Activated T-cell treated with anti-CD3 and anti-CD28 coated beads for 4 hours (primary cell): ENCODE data around the gene ZNF814.
A peak's percentile ranks its signal among the peaks of the same experiment; 100 is the strongest.
"Not testable (repeated sequence)": the region's sequence is repeated elsewhere in the genome, so short reads cannot be mapped to it uniquely, and the experiment has no call there.

Source experiments
- DNase-seq: peaks from one replicate; pipeline ENCODE4 v3.0.0-alpha.2; 2020

The ZNF814 gene

GRCh38 chr19:57815247-57816075 is 73.4 kb downstream of the ZNF814 start:
- DNase-seq: no peak

DNA sequence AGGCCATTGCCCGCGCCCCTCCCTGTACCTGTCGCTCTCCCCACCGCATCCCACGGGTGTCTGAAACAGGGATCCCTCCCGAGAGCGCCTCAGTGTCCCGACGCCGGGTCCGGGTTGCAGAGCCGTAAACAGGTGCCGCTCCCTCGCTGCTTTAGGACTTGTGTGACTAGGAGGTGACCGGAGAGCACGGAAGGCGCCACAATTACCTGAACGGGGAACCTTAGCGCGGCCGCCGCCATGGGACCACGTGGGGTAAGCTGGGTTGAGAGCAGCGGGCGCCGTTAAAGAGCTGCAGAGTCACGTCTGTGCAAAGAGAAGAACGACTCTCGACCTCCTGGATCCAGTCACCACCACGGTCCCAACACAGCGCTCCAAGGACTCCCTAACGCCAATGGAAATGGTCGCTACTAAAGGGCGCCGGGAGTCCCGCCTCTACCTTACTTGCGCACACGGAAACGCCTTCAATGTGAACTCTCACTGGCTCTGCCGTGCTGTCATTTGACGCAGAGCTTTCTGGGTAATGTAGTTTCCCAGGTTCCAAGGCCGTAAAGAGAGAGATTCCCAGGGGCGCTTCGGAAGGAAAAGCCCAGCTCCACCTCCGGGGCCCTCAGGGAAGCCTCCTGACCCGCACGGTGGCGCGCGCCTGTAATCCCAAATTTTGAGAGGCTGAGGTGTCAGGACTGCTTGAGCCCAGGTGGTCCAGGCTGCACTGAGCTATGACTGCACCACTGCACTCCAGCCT is 74.2 kb downstream of the ZNF814 start, which contains the start of gene ZNF552:
TSS of gene ZNF552 (minus strand) at position 409 of the 742 bp plus-strand sequence. CDS start at position 239, 170 bp downstream.
- peak; percentile 58 for DNase-seq

GRCh38 chr19:57813919-57814504 is 74.8 kb downstream of the ZNF814 start:
- no peak for DNase-seq

GRCh38 chr19:57812975-57813820 is 75.6 kb downstream of the ZNF814 start:
- DNase-seq: not testable (repeated sequence)

DNA sequence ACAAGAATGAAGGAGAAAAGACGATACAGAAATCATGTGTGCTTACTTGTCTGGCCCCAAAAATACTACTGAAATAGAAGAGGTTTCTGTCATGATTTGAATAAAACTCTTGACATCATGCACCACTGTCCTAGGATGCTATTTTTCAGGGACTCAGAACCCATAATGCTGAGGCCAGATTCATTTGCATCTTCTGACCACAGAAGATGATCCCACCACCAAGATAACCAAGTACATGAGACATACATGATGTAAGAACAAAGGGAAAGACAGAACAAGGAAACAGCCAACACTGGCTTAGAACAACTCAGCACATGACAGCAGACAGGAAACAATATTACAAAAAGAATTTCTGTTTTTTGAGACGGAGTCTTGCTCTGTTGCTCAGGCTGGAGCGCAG is 76.6 kb downstream of the ZNF814 start:
- DNase-seq: no peak

- not testable (repeated sequence) for DNase-seq
These were observed 78.2 kb downstream of the ZNF814 start for GRCh38 chr19:57810410-57811295.

DNA sequence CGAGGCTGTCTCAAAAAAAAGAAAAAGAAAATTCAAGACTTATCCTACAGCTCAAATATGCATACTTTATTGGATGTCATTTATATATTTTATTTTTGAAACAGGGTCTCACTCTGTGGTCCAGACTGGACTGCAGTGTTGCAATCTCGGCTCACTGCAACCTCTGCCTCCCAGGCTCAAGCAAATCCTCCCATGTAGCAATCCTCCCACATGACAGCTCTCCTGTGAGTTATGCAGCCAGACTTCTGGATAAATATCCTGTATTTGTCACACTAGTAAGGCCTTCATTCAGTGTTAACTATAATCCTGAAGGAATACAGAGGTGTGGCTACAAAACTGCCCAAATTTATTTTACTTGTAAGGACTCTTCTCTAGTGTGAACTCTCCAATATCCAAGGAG is 81.3 kb downstream of the ZNF814 start:
- no peak for DNase-seq

GRCh38 chr19:57803594-57804325 is 85.1 kb downstream of the ZNF814 start:
- no peak for DNase-seq

- no peak for DNase-seq
These were observed 85.6 kb downstream of the ZNF814 start for GRCh38 chr19:57803265-57803593.

DNA sequence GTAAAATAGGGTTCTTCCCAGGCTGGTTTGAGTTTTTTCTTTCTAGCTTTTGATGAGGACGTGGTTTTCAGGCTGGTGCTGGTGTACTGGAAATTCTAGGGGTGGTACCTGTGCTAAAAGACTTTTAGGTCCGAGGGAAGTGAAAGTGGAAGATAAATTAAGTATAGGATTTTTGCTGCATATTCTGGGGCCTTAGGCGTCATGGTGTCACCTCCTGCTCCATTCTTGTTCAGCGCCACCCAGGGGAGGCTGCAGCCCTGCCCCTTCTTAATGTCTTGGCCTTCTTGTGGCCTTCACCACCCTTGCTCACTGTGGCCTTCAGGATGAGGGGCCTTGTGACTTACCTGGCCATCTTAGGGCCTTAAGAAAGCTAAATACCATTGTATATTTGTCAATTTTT is 86.6 kb downstream of the ZNF814 start:
- DNase-seq: no peak

DNA sequence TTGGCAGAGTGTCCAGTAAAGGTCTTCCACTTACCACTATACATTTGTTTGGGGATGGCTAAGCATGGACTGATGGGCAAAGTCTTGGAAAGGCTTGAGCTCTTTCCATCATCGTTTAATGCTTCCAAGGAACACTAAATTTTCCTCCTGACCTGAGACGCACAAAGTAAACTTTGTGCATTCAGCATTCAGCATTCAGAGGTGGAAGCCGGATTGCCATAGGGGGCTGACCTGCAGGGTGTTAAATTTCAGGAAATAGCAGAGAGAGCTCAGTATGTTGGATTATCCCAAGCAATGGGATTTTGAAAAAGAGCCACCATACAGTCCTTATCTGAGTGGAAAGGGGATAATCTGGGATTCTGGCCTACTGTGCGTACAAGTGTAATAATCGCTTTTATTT is 88.1 kb downstream of the ZNF814 start:
- no peak for DNase-seq
